H1 (cell line): ENCODE measurements around the gene PTPRJ. TPM values are rescaled to one million over a fixed set of nuclear protein-coding genes. Genes with fewer than 3 reads are reported as not detected.

Source experiments
- CTCF ChIA-PET: fragments of 300-600 bp; sonication (Branson Sonifier 250); formaldehyde crosslinking; loops from one replicate; lab custom pipeline; 2021; ENCODE audit not compliant: partially characterized antibody; lab: Charles Lee
- POLR2A ChIA-PET: fragments of 300-600 bp; sonication (Branson Sonifier 250); formaldehyde crosslinking; loops from one replicate; lab custom pipeline; 2021; ENCODE audit warnings: inconsistent platforms; ENCODE audit not compliant: partially characterized antibody; lab: Charles Lee
- DNase-seq, 2 experiments: peaks; one replicate each; pipeline versions ENCODE4 v3.0.0 to v3.0.0-alpha.2; 2010 to 2022; ENCODE audit warnings: low spot score in 2 of 2, low read depth in 1 of 2, mixed read lengths in 1 of 2
- FAIRE-seq: peaks from 2 replicates; lab custom pipeline; 2011; peaks lifted over from hg19 to GRCh38; lab: Jason Lieb, UNC
- H2AFZ ChIP-seq: 2 replicates; pipeline ENCODE4 v1.8.1; 2012; ENCODE audit warnings: low read length, inconsistent platforms
- H2AK5ac ChIP-seq: 2 replicates; pipeline ENCODE4 v1.6.1; 2013; ENCODE audit warnings: low read depth, low read length
- H2BK120ac ChIP-seq: replicated peaks from 2 replicates; pipeline ENCODE3; 2013; ENCODE audit warnings: low read depth, low read length, inconsistent platforms
- H2BK12ac ChIP-seq: 2 replicates; pipeline ENCODE4 v1.6.1; 2013; ENCODE audit warnings: low read depth, low read length
- H2BK15ac ChIP-seq: 2 replicates; pipeline ENCODE4 v1.6.1; 2013; ENCODE audit warnings: low read length
- H2BK20ac ChIP-seq: 2 replicates; pipeline ENCODE4 v1.6.1; 2013; ENCODE audit warnings: low read length
- H2BK5ac ChIP-seq: 2 replicates; pipeline ENCODE4 v1.6.1; 2013; ENCODE audit warnings: low read depth, low read length
- H3K14ac ChIP-seq: 2 replicates; pipeline ENCODE4 v1.6.1; 2013; ENCODE audit warnings: inconsistent platforms; ENCODE audit not compliant: insufficient read length
- H3K18ac ChIP-seq: 2 replicates; pipeline ENCODE4 v1.6.1; 2013; ENCODE audit warnings: low read length; ENCODE audit errors: extremely low read depth
- H3K23ac ChIP-seq: 2 replicates; pipeline ENCODE4 v1.6.1; 2013; ENCODE audit warnings: inconsistent platforms; ENCODE audit not compliant: insufficient read length
- H3K23me2 ChIP-seq: 2 replicates; pipeline ENCODE4 v1.6.1; 2013; ENCODE audit warnings: low read depth, low read length
- H3K27ac ChIP-seq: 2 replicates; pipeline ENCODE4 v1.6.1; 2011; ENCODE audit warnings: low read depth, low read length, inconsistent platforms
- H3K27me3 ChIP-seq, 4 experiments: replicated peaks in 1 of 4; 1 replicate in 1 of 4; 2 replicates in 3 of 4; pipeline versions ENCODE4 v1.6.1 to v1.8.1; 2011 to 2013; ENCODE audit warnings: low read length in 3 of 4, mild to moderate bottlenecking in 3 of 4, inconsistent platforms in 2 of 4, mixed read lengths in 2 of 4, moderate library complexity in 1 of 4; ENCODE audit not compliant: control insufficient read depth in 3 of 4, insufficient read depth in 3 of 4; ENCODE audit errors: extremely low read depth in 1 of 4
- H3K36me3 ChIP-seq, 4 experiments: 2 replicates each; pipeline versions ENCODE4 v1.6.1 to v1.8.1; 2011 to 2013; ENCODE audit warnings: mild to moderate bottlenecking in 4 of 4, low read length in 3 of 4, moderate library complexity in 2 of 4, control low read depth in 1 of 4, inconsistent platforms in 1 of 4; ENCODE audit not compliant: insufficient read depth in 4 of 4, control insufficient read depth in 2 of 4
- H3K4ac ChIP-seq: replicated peaks from 2 replicates; pipeline ENCODE3; 2013; ENCODE audit warnings: low read length, low read depth, mixed read lengths, inconsistent platforms; ENCODE audit not compliant: insufficient read length
- H3K4me1 ChIP-seq, 4 experiments: replicated peaks in 1 of 4; 1 replicate in 1 of 4; 2 replicates in 3 of 4; pipeline versions ENCODE4 v1.6.1 to v1.8.1; 2011 to 2013; ENCODE audit warnings: low read length in 3 of 4, inconsistent platforms in 2 of 4, mixed read lengths in 1 of 4; ENCODE audit not compliant: insufficient read depth in 4 of 4, control insufficient read depth in 3 of 4
- H3K4me2 ChIP-seq, 2 experiments: 2 replicates each; pipeline versions ENCODE4 v1.6.1 to v1.8.1; 2011 to 2013; ENCODE audit warnings: low read depth in 2 of 2, low read length in 2 of 2, control low read depth in 1 of 2, inconsistent platforms in 1 of 2, mild to moderate bottlenecking in 1 of 2; ENCODE audit not compliant: insufficient read depth in 1 of 2
- H3K4me3 ChIP-seq, 4 experiments: fragments of 200-600, 300-600 bp in 1 of 4; sonication (generic), shearing (Covaris generic), sonication (Bioruptor Twin) in 1 of 4; 2 replicates each; pipeline versions ENCODE4 v1.5.1 to v1.8.1; 2011 to 2016; ENCODE audit warnings: low read length in 4 of 4, low read depth in 3 of 4, control low read depth in 2 of 4, inconsistent platforms in 2 of 4, mild to moderate bottlenecking in 2 of 4, mixed read lengths in 1 of 4, moderate library complexity in 1 of 4; ENCODE audit not compliant: insufficient read depth in 2 of 4; ENCODE audit errors: extremely low read depth in 1 of 4
- H3K56ac ChIP-seq: replicated peaks from 2 replicates; pipeline ENCODE3; 2013; ENCODE audit warnings: low read depth, mild to moderate bottlenecking, mixed read lengths, low read length, inconsistent platforms; ENCODE audit not compliant: insufficient read length
- H3K79me1 ChIP-seq: 2 replicates; pipeline ENCODE4 v1.6.1; 2013; ENCODE audit warnings: low read depth, low read length, control low read depth
- H3K79me2 ChIP-seq, 2 experiments: 2 replicates each; pipeline versions ENCODE4 v1.6.1 to v1.8.1; 2012 to 2013; ENCODE audit warnings: low read length in 2 of 2, mild to moderate bottlenecking in 2 of 2, inconsistent platforms in 1 of 2; ENCODE audit not compliant: insufficient read depth in 2 of 2, control insufficient read depth in 1 of 2
- H3K9ac ChIP-seq, 4 experiments: replicated peaks in 1 of 4; 1 replicate in 1 of 4; 2 replicates in 3 of 4; pipeline versions ENCODE4 v1.6.1 to v1.8.1; 2011 to 2013; ENCODE audit warnings: low read depth in 3 of 4, low read length in 3 of 4, control low read depth in 2 of 4, mild to moderate bottlenecking in 2 of 4, moderate library complexity in 2 of 4, inconsistent platforms in 1 of 4; ENCODE audit errors: extremely low read depth in 1 of 4
- H3K9me3 ChIP-seq, 2 experiments: 2 replicates each; pipeline versions ENCODE4 v1.6.1 to v1.8.1; 2012 to 2013; ENCODE audit warnings: mild to moderate bottlenecking in 2 of 2, moderate library complexity in 2 of 2, control low read depth in 1 of 2, inconsistent platforms in 1 of 2, low read depth in 1 of 2, low read length in 1 of 2, mixed read lengths in 1 of 2; ENCODE audit not compliant: insufficient read depth in 2 of 2
- H4K20me1 ChIP-seq, 2 experiments: replicated peaks in 1 of 2; 2 replicates each; pipeline versions ENCODE3 to v1.8.1; 2011 to 2013; ENCODE audit warnings: inconsistent platforms in 2 of 2, low read length in 2 of 2, mild to moderate bottlenecking in 1 of 2; ENCODE audit not compliant: insufficient read depth in 2 of 2, control insufficient read depth in 1 of 2
- H4K5ac ChIP-seq: 2 replicates; pipeline ENCODE4 v1.6.1; 2013; ENCODE audit warnings: low read length, low read depth, mixed read lengths, inconsistent platforms; ENCODE audit not compliant: insufficient read length
- H4K8ac ChIP-seq: 2 replicates; pipeline ENCODE4 v1.8.0; 2013; ENCODE audit warnings: mild to moderate bottlenecking, moderate library complexity, low read length, inconsistent platforms; ENCODE audit not compliant: insufficient read depth; ENCODE audit errors: extremely low read depth
- H4K91ac ChIP-seq: replicated peaks from 2 replicates; pipeline ENCODE3; 2013; ENCODE audit warnings: low read length, mixed read lengths, inconsistent platforms; ENCODE audit not compliant: insufficient read length
- BRCA1 ChIP-seq: IDR thresholded peaks from 2 replicates; pipeline ENCODE4 v1.6.1; 2012; ENCODE audit warnings: low read depth, low read length, improper control_type of control experiment
- CTBP2 ChIP-seq: IDR thresholded peaks from 2 replicates; pipeline ENCODE4 v1.7.0; 2011; ENCODE audit warnings: borderline replicate concordance, mild to moderate bottlenecking, moderate library complexity, mixed read lengths, low read length; ENCODE audit not compliant: insufficient read depth, insufficient read length
- GTF2F1 ChIP-seq: IDR thresholded peaks from 2 replicates; pipeline ENCODE4 v1.6.1; 2012; ENCODE audit warnings: low read depth, low read length, improper control_type of control experiment, borderline replicate concordance
- HDAC2 ChIP-seq, 2 experiments: fragments of 300-600 bp in 1 of 2; sonication (generic) in 1 of 2; IDR thresholded peaks; 2 replicates each; pipeline ENCODE4 v1.6.1; 2011 to 2012; ENCODE audit warnings: low read depth in 2 of 2, low read length in 2 of 2, mild to moderate bottlenecking in 2 of 2, moderate library complexity in 2 of 2, borderline replicate concordance in 1 of 2, inconsistent platforms in 1 of 2
- KDM4A ChIP-seq: IDR thresholded peaks from one replicate; pipeline ENCODE4 v1.7.1; 2012; ENCODE audit warnings: low read depth, mild to moderate bottlenecking, moderate library complexity, low read length, inconsistent platforms; ENCODE audit not compliant: severe bottlenecking
- SIX5 ChIP-seq: IDR thresholded peaks from 2 replicates; pipeline ENCODE4 v1.6.1; 2011; ENCODE audit warnings: mild to moderate bottlenecking, low read depth, low read length
- ZNF274 ChIP-seq: IDR thresholded peaks from 2 replicates; pipeline ENCODE4 v1.7.0; 2012; ENCODE audit warnings: low read length, borderline replicate concordance; ENCODE audit errors: extremely low read depth
- WGBS, 2 experiments: shearing (Covaris generic) in 1 of 2; methylation state at CpG; one replicate each; pipeline versions ENCODE4 v1.1.6 to v1.1.7; 2013 to 2015; ENCODE audit warnings: low lambda C conversion rate in 2 of 2, mixed read lengths in 2 of 2, inconsistent platforms in 1 of 2, low coverage in 1 of 2, missing lambda C conversion rate in 1 of 2; ENCODE audit not compliant: insufficient replicate concordance in 2 of 2, insufficient coverage in 1 of 2, insufficient read length in 1 of 2; ENCODE audit errors: extremely low coverage in 1 of 2, missing lambda C conversion rate in 1 of 2; 5-methylcytosine and 5-hydroxymethylcytosine counted together
- polyA plus RNA-seq, 7 experiments: library from polyadenylated mRNA; depleted of rRNA in 3 of 7; stranded (reverse) in 5 of 7; unstranded in 2 of 7; fragments of >200 nt in 5 of 7; fragments of 200-250 nt in 2 of 7; gene quantifications; 1 replicate in 5 of 7; 2 replicates in 1 of 7; 4 replicates in 1 of 7; pipeline versions ENCODE4 v1.2.1 to v1.2.3, GENCODE V29; 2011 to 2013; ENCODE audit warnings: missing spikeins in 2 of 7, mixed read lengths in 2 of 7
- total RNA-seq: library from RNA; stranded (reverse); fragmentation: NEBNext Ultra II Directional; extraction: Animal tissue kit (Norgen Biotek cat#: 25700); gene quantifications from 2 replicates; pipeline ENCODE4 v1.2.1, GENCODE V29; 2021
- TF ChIP-seq, protein P1 (sequence below): IDR thresholded peaks from 2 replicates; pipeline ENCODE4 v1.6.1; 2011; ENCODE audit warnings: low read depth, mild to moderate bottlenecking, low read length; ENCODE audit not compliant: insufficient read depth
- TF ChIP-seq, protein P2 (sequence below): IDR thresholded peaks from 2 replicates; pipeline ENCODE4 v1.6.1; 2012; ENCODE audit warnings: low read length, inconsistent platforms
- TF ChIP-seq, protein P3 (sequence below): IDR thresholded peaks from 2 replicates; pipeline ENCODE4 v1.6.1; 2012; ENCODE audit warnings: inconsistent platforms

PTPRJ gene
- total and polyA plus RNA-seq, 2 of the 8 experiments (the other 6 are each of a cell fraction or from before 2014, with no cell fraction given) = 4.4 to 22.6 TPM

GRCh38 chr11:48142889-48143288 is 162.5 kb downstream of the PTPRJ start:
- ChIA-PET CTCF (interaction anchor here (1.1 kb wide), 1 partner anchor 26 kb away, joined by 4 read pairs; no protein-coding TSS in a partner anchor), POLR2A (interaction anchor here (0.6 kb wide), 1 partner anchor 185 kb away, joined by 3 read pairs; no protein-coding TSS in a partner anchor)
- H3K27me3 ChIP-seq = no peaks in the 10 kb centered on the region
- DNase-seq (no peak), FAIRE-seq (no peak)
- no peak overlapping the region for H3K18ac ChIP-seq
- H2BK15ac ChIP-seq = no peak overlapping the region
- no peak overlapping the region for H3K56ac ChIP-seq
- no peak overlapping the region for H4K5ac ChIP-seq
- H3K4ac ChIP-seq = no peak overlapping the region
- H3K9ac ChIP-seq = no peak overlapping the region
- H2AFZ ChIP-seq = no peak overlapping the region
- no peak overlapping the region for H3K27ac ChIP-seq
- H2BK5ac ChIP-seq = no peak overlapping the region
- H4K20me1 ChIP-seq = peaks cover 0 to 2% of the 10 kb centered on the region in 2 experiments
- no peaks in the 10 kb centered on the region for H3K79me1 ChIP-seq
- H4K8ac ChIP-seq = no peak overlapping the region
- no peaks in the 10 kb centered on the region for H3K4me1 ChIP-seq
- H3K79me2 ChIP-seq = no peaks in the 10 kb centered on the region
- H3K4me3 ChIP-seq = no peak overlapping the region
- no peak overlapping the region for H2BK20ac ChIP-seq
- no peaks in the 10 kb centered on the region for H3K9me3 ChIP-seq
- no peak overlapping the region for H2AK5ac ChIP-seq
- no peak overlapping the region for H2BK120ac ChIP-seq
- H3K4me2 ChIP-seq = no peak overlapping the region
- WGBS, 2 experiments = 91% methylated on average over 4 of the region's 4 CpGs; no CpG with 5 or more reads in 1 of the 2 experiments
- H4K91ac ChIP-seq = no peak overlapping the region
- peaks cover 2 to 11% (median 4%) of the 10 kb centered on the region in 4 experiments; a peak in 3 of 8 replicates for H3K36me3 ChIP-seq
- no peak overlapping the region for H3K14ac ChIP-seq
- no peak overlapping the region for H2BK12ac ChIP-seq
- no peaks in the 10 kb centered on the region for H3K23me2 ChIP-seq
- H3K23ac ChIP-seq = no peak overlapping the region
- TF ChIP-seq CTBP2 (no peak), KDM4A (no peak), HDAC2 (IDR thresholded peaks at IDR 0.05; ENCODE audit: borderline replicate concordance in 1 of 2, low read depth in 2 of 2, low read length in 2 of 2) (no peak), ZNF274 (no peak), SIX5 (no peak), GTF2F1 (no peak), BRCA1 (no peak)
- TF ChIP-seq, protein P1, sequence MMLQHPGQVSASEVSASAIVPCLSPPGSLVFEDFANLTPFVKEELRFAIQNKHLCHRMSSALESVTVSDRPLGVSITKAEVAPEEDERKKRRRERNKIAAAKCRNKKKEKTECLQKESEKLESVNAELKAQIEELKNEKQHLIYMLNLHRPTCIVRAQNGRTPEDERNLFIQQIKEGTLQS = no peak
- TF ChIP-seq, protein P2, sequence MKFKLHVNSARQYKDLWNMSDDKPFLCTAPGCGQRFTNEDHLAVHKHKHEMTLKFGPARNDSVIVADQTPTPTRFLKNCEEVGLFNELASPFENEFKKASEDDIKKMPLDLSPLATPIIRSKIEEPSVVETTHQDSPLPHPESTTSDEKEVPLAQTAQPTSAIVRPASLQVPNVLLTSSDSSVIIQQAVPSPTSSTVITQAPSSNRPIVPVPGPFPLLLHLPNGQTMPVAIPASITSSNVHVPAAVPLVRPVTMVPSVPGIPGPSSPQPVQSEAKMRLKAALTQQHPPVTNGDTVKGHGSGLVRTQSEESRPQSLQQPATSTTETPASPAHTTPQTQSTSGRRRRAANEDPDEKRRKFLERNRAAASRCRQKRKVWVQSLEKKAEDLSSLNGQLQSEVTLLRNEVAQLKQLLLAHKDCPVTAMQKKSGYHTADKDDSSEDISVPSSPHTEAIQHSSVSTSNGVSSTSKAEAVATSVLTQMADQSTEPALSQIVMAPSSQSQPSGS = no peak
- TF ChIP-seq, protein P3, sequence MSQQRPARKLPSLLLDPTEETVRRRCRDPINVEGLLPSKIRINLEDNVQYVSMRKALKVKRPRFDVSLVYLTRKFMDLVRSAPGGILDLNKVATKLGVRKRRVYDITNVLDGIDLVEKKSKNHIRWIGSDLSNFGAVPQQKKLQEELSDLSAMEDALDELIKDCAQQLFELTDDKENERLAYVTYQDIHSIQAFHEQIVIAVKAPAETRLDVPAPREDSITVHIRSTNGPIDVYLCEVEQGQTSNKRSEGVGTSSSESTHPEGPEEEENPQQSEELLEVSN = no peak
